KMS-11 (cell line): ENCODE results near the gene TMEM185B.

ENCODE experiments used
- H2AFZ ChIP-seq: fragments of 200-600 bp; sonication (generic); 2 replicates; pipeline ENCODE4 v1.6.1; 2016; ENCODE audit warnings: antibody characterized with exemption, mixed run types, low read depth
- H3K27ac ChIP-seq: fragments of 200-600 bp; sonication (generic); 2 replicates; pipeline ENCODE4 v1.6.1; 2016; ENCODE audit warnings: mild to moderate bottlenecking, mixed run types
- H3K27me3 ChIP-seq: fragments of 200-600 bp; sonication (generic); 2 replicates; pipeline ENCODE4 v1.6.1; 2017; ENCODE audit warnings: mild to moderate bottlenecking, low read depth, mixed run types, moderate library complexity; ENCODE audit not compliant: insufficient read depth
- H3K36me3 ChIP-seq: fragments of 200-600 bp; sonication (generic); 2 replicates; pipeline ENCODE4 v1.6.1; 2017; ENCODE audit warnings: mild to moderate bottlenecking, mixed run types; ENCODE audit not compliant: insufficient read depth
- H3K4me1 ChIP-seq: fragments of 200-600 bp; sonication (generic); 2 replicates; pipeline ENCODE4 v1.6.1; 2016; ENCODE audit warnings: mild to moderate bottlenecking, low read depth, mixed run types; ENCODE audit not compliant: poor library complexity, severe bottlenecking
- H3K4me2 ChIP-seq: fragments of 200-600 bp; sonication (generic); 2 replicates; pipeline ENCODE4 v1.7.0; 2016; ENCODE audit warnings: mild to moderate bottlenecking, mixed run types
- H3K4me3 ChIP-seq: fragments of 200-600 bp; sonication (generic); IDR thresholded peaks from 2 replicates; pipeline ENCODE4 v1.6.1; 2017; ENCODE audit warnings: low read depth, low read length, mixed read lengths; ENCODE audit not compliant: insufficient read depth
- H3K79me2 ChIP-seq: fragments of 200-600 bp; sonication (generic); 2 replicates; pipeline ENCODE4 v1.6.1; 2016; ENCODE audit warnings: low read depth, mixed run types; ENCODE audit not compliant: insufficient read depth
- H3K9ac ChIP-seq: fragments of 200-600 bp; sonication (generic); 2 replicates; pipeline ENCODE4 v1.6.1; 2016; ENCODE audit warnings: mild to moderate bottlenecking, mixed run types
- H4K20me1 ChIP-seq: fragments of 200-600 bp; sonication (generic); 2 replicates; pipeline ENCODE4 v1.6.1; 2016; ENCODE audit warnings: mild to moderate bottlenecking, mixed run types; ENCODE audit not compliant: insufficient read depth
- CTCF ChIP-seq: fragments of 200-600 bp; sonication (generic); conservative IDR thresholded peaks from 2 replicates; pipeline ENCODE4 v1.6.1; 2017; ENCODE audit warnings: low read depth, mild to moderate bottlenecking, antibody characterized with exemption, low read length, moderate library complexity, mixed read lengths

Gene TMEM185B

GRCh38 chr2:120240901-120241429, 17.8 kb upstream of the TMEM185B start:
- Histone ChIP-seq H4K20me1 (no peaks in the 10 kb centered on the region), H3K36me3 (no peaks in the 10 kb centered on the region), H3K79me2 (no peaks in the 10 kb centered on the region), H3K27me3 (no peaks in the 10 kb centered on the region), H3K9ac (no peak overlapping the region), H3K4me2 (no peak overlapping the region), H3K4me3 (no peak overlapping the region), H3K4me1 (no peaks in the 10 kb centered on the region), H3K27ac (no peak overlapping the region), H2AFZ (no peak overlapping the region)
- no peak for TF ChIP-seq CTCF

- Histone ChIP-seq H3K9ac (no peak overlapping the region), H3K27ac (no peak overlapping the region), H4K20me1 (no peaks in the 10 kb centered on the region), H3K36me3 (no peaks in the 10 kb centered on the region), H3K4me1 (no peaks in the 10 kb centered on the region), H2AFZ (no peak overlapping the region), H3K79me2 (no peaks in the 10 kb centered on the region), H3K27me3 (no peaks in the 10 kb centered on the region), H3K4me3 (no peak overlapping the region), H3K4me2 (no peak overlapping the region)
- no peak for TF ChIP-seq CTCF
Measured at GRCh38 chr2:120239488-120240287, 16.5 kb upstream of the TMEM185B start.

- Histone ChIP-seq H3K9ac (no peak overlapping the region), H2AFZ (no peak overlapping the region)
Measured at GRCh38 chr2:120238728-120239487, 15.7 kb upstream of the TMEM185B start.

GRCh38 chr2:120237491-120237902, 14.3 kb upstream of the TMEM185B start:
- H3K36me3 ChIP-seq, result no peaks in the 10 kb centered on the region
- no peak overlapping the region for H3K4me2 ChIP-seq
- H3K4me1 ChIP-seq, result peaks cover 9% of the 10 kb centered on the region
- H3K27me3 ChIP-seq, result no peaks in the 10 kb centered on the region
- no peak for TF ChIP-seq CTCF
- H2AFZ ChIP-seq, result no peak overlapping the region
- H3K79me2 ChIP-seq, result no peaks in the 10 kb centered on the region
- no peak overlapping the region for H3K9ac ChIP-seq
- no peak overlapping the region for H3K27ac ChIP-seq
- no peaks in the 10 kb centered on the region for H4K20me1 ChIP-seq
- no peak overlapping the region for H3K4me3 ChIP-seq

More at GRCh38 chr2:120238728-120239487, 15.7 kb upstream of the TMEM185B start:
- H3K4me2 ChIP-seq, result no peak overlapping the region
- TF ChIP-seq CTCF, result no peak
- no peaks in the 10 kb centered on the region for H4K20me1 ChIP-seq
- no peak overlapping the region for H3K27ac ChIP-seq
- no peak overlapping the region for H3K4me3 ChIP-seq
- H3K4me1 ChIP-seq, result no peaks in the 10 kb centered on the region
- H3K27me3 ChIP-seq, result no peaks in the 10 kb centered on the region
- H3K36me3 ChIP-seq, result no peaks in the 10 kb centered on the region
- H3K79me2 ChIP-seq, result no peaks in the 10 kb centered on the region
